IMR-90 (cell line): ENCODE measurements around the gene HAS3.
"Not testable (repeated sequence)": the region's sequence is repeated elsewhere in the genome, so short reads cannot be mapped to it uniquely, and the experiment has no call there.

Experiments
- BHLHE40 ChIP-seq: fragments of 150-350 bp; IDR thresholded peaks from 2 replicates; pipeline ENCODE4 v1.6.1; 2016; ENCODE audit warnings: mild to moderate bottlenecking, low read depth, low read length
- CTCF ChIP-seq: conservative IDR thresholded peaks from 2 replicates; pipeline ENCODE4 v1.5.1; 2012; ENCODE audit warnings: mild to moderate bottlenecking, low read depth, low read length, improper control_type of control experiment
- ELK1 ChIP-seq: fragments of 150-350 bp; IDR thresholded peaks from 2 replicates; pipeline ENCODE4 v1.6.1; 2016; ENCODE audit warnings: low read depth, mild to moderate bottlenecking, low read length, moderate library complexity, borderline replicate concordance
- MAFK ChIP-seq: IDR thresholded peaks from 2 replicates; pipeline ENCODE4 v1.6.1; 2012; ENCODE audit warnings: low read depth, low read length, improper control_type of control experiment
- MAZ ChIP-seq: IDR thresholded peaks from 2 replicates; pipeline ENCODE4 v1.6.1; 2012; ENCODE audit warnings: low read depth, mild to moderate bottlenecking, low read length, improper control_type of control experiment, moderate library complexity, borderline replicate concordance
- POLR2A ChIP-seq: IDR thresholded peaks from 2 replicates; pipeline ENCODE4 v1.6.1; 2012; ENCODE audit warnings: mild to moderate bottlenecking, low read depth, low read length
- RAD21 ChIP-seq: IDR thresholded peaks from 2 replicates; pipeline ENCODE4 v1.6.1; 2012; ENCODE audit warnings: low read length, improper control_type of control experiment
- RCOR1 ChIP-seq: IDR thresholded peaks from 2 replicates; pipeline ENCODE4 v1.6.1; 2012; ENCODE audit warnings: mild to moderate bottlenecking, low read length, improper control_type of control experiment; ENCODE audit not compliant: insufficient replicate concordance
- USF2 ChIP-seq: fragments of 150-350 bp; IDR thresholded peaks from 2 replicates; pipeline ENCODE4 v1.6.1; 2017; ENCODE audit warnings: mild to moderate bottlenecking, antibody characterized with exemption, low read length, low read depth

- not testable (repeated sequence) for TF ChIP-seq CTCF, RAD21, RCOR1, USF2, BHLHE40, POLR2A, MAZ, MAFK, ELK1
Observed at GRCh38 chr16:69126801-69127200, 21.3 kb downstream of the HAS3 start.
